Measurements from ENCODE around the gene EPN2.

DNA sequence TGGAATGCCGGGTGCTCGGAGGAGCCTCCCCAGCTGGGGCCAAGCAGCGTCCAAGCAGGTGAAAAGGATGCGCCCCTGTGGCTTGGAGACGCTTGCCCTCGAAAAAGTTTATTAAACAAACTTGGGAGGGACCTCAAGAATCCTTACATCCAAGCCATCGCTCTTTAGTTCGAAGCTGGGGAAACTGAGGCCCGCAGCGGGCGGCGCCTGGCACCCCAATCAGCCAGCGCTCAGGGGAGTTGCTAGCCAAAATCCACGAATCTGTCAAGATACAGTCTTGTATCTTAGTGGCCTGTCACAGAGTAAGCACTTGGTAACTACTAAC lies 125.9 kb downstream of the EPN2 start:
- TF ChIP-seq, protein P1, sequence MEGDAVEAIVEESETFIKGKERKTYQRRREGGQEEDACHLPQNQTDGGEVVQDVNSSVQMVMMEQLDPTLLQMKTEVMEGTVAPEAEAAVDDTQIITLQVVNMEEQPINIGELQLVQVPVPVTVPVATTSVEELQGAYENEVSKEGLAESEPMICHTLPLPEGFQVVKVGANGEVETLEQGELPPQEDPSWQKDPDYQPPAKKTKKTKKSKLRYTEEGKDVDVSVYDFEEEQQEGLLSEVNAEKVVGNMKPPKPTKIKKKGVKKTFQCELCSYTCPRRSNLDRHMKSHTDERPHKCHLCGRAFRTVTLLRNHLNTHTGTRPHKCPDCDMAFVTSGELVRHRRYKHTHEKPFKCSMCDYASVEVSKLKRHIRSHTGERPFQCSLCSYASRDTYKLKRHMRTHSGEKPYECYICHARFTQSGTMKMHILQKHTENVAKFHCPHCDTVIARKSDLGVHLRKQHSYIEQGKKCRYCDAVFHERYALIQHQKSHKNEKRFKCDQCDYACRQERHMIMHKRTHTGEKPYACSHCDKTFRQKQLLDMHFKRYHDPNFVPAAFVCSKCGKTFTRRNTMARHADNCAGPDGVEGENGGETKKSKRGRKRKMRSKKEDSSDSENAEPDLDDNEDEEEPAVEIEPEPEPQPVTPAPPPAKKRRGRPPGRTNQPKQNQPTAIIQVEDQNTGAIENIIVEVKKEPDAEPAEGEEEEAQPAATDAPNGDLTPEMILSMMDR (conservative IDR thresholded peaks at IDR 0.05 in 1 of 2, IDR thresholded peaks at IDR 0.05 in 1 of 2; ENCODE audit: extremely low read depth in 1 of 2, insufficient read depth in 1 of 2, low read depth in 1 of 2, low read length in 2 of 2), result no peak
- no peak for TF ChIP-seq EZH2 (IDR thresholded peaks at IDR 0.05; ENCODE audit: borderline replicate concordance, low read length)

Data from mammary epithelial cell (primary cell).